Measurements from ENCODE around the gene RIPOR3.
A peak's percentile ranks its signal among the peaks of the same experiment; 100 is the strongest.

Gene RIPOR3

GRCh38 chr20:50729901-50730764, 38.8 kb upstream of the RIPOR3 start:
- H3K36me3 ChIP-seq (ENCODE audit: low read depth), result peaks cover 22% of the 10 kb centered on the region
- H3K4me1 ChIP-seq (ENCODE audit: insufficient read depth, poor library complexity, severe bottlenecking), result peaks cover 57% of the 10 kb centered on the region
- no peaks in the 10 kb centered on the region for H3K27me3 ChIP-seq (ENCODE audit: insufficient read depth, poor library complexity, severe bottlenecking)
- peak overlapping the region; percentile 40 for H3K4me3 ChIP-seq (ENCODE audit: severe bottlenecking)
- DNase-seq (ENCODE audit: low spot score) (peak; percentile 73), ATAC-seq (ENCODE audit: low read depth) (0 out of 3 replicates have a peak, but pooled peaks have one; percentile 0)
- H3K9me3 ChIP-seq (ENCODE audit: severe bottlenecking), result no peaks in the 10 kb centered on the region
- peak overlapping the region; percentile 94 for H3K27ac ChIP-seq (ENCODE audit: poor library complexity, severe bottlenecking)
- no peak for TF ChIP-seq CTCF (IDR thresholded peaks at IDR 0.05; ENCODE audit: poor library complexity, severe bottlenecking)

- H3K4me3 ChIP-seq (ENCODE audit: severe bottlenecking), result no peak overlapping the region
- H3K9me3 ChIP-seq (ENCODE audit: severe bottlenecking), result no peaks in the 10 kb centered on the region
- DNase-seq (ENCODE audit: low spot score) (peak; percentile 96), ATAC-seq (ENCODE audit: low read depth) (peak; percentile 26)
- TF ChIP-seq CTCF (IDR thresholded peaks at IDR 0.05; ENCODE audit: poor library complexity, severe bottlenecking), result no peak
- no peaks in the 10 kb centered on the region for H3K27me3 ChIP-seq (ENCODE audit: insufficient read depth, poor library complexity, severe bottlenecking)
- peaks cover 13% of the 10 kb centered on the region for H3K36me3 ChIP-seq (ENCODE audit: low read depth)
- peaks cover 56% of the 10 kb centered on the region for H3K4me1 ChIP-seq (ENCODE audit: insufficient read depth, poor library complexity, severe bottlenecking)
- H3K27ac ChIP-seq (ENCODE audit: poor library complexity, severe bottlenecking), result peak overlapping the region; percentile 94
Measured at GRCh38 chr20:50728981-50729874, 37.9 kb upstream of the RIPOR3 start.

- Histone ChIP-seq H3K4me3 (ENCODE audit: severe bottlenecking) (no peak overlapping the region), H3K9me3 (ENCODE audit: severe bottlenecking) (no peaks in the 10 kb centered on the region), H3K4me1 (ENCODE audit: insufficient read depth, poor library complexity, severe bottlenecking) (peaks cover 51% of the 10 kb centered on the region), H3K36me3 (ENCODE audit: low read depth) (peaks cover 6% of the 10 kb centered on the region), H3K27me3 (ENCODE audit: insufficient read depth, poor library complexity, severe bottlenecking) (no peaks in the 10 kb centered on the region), H3K27ac (ENCODE audit: poor library complexity, severe bottlenecking) (peak overlapping the region; percentile 94)
- ATAC-seq (ENCODE audit: low read depth) (no peak), DNase-seq (ENCODE audit: low spot score) (peak; percentile 18)
- no peak for TF ChIP-seq CTCF (IDR thresholded peaks at IDR 0.05; ENCODE audit: poor library complexity, severe bottlenecking)
Measured at GRCh38 chr20:50728486-50728980, 37.2 kb upstream of the RIPOR3 start.

- no peaks in the 10 kb centered on the region for H3K9me3 ChIP-seq (ENCODE audit: severe bottlenecking)
- H3K4me3 ChIP-seq (ENCODE audit: severe bottlenecking), result no peak overlapping the region
- no peaks in the 10 kb centered on the region for H3K27me3 ChIP-seq (ENCODE audit: insufficient read depth, poor library complexity, severe bottlenecking)
- ATAC-seq (ENCODE audit: low read depth) (no peak), DNase-seq (ENCODE audit: low spot score) (peak; percentile 32)
- H3K4me1 ChIP-seq (ENCODE audit: insufficient read depth, poor library complexity, severe bottlenecking), result peaks cover 45% of the 10 kb centered on the region
- peak overlapping the region; percentile 94 for H3K27ac ChIP-seq (ENCODE audit: poor library complexity, severe bottlenecking)
- peaks cover 6% of the 10 kb centered on the region; the same call in 1 of the 2 replicates for H3K36me3 ChIP-seq (ENCODE audit: low read depth)
- TF ChIP-seq CTCF (IDR thresholded peaks at IDR 0.05; ENCODE audit: poor library complexity, severe bottlenecking), result no peak
Measured at GRCh38 chr20:50727792-50728485, 36.6 kb upstream of the RIPOR3 start.
